H1 (cell line): ENCODE measurements around the gene SMIM13. TPM values are rescaled to one million over a fixed set of nuclear protein-coding genes. Genes with fewer than 3 reads are reported as not detected.

Experiments used
- BACH1 ChIP-seq: IDR thresholded peaks from 2 replicates; pipeline ENCODE4 v1.6.1; 2012; ENCODE audit warnings: low read length, improper control_type of control experiment
- CHD2 ChIP-seq: IDR thresholded peaks from 2 replicates; pipeline ENCODE4 v1.6.1; 2012; ENCODE audit warnings: low read length, improper control_type of control experiment
- KDM5A ChIP-seq: fragments of 200-600 bp; IDR thresholded peaks from 2 replicates; pipeline ENCODE4 v1.7.1; 2012; ENCODE audit warnings: mild to moderate bottlenecking, low read length, inconsistent platforms, mixed read lengths
- RFX5 ChIP-seq: IDR thresholded peaks from 2 replicates; pipeline ENCODE4 v1.6.1; 2011; ENCODE audit warnings: low read depth, low read length, improper control_type of control experiment, borderline replicate concordance
- SIN3A ChIP-seq, 2 experiments: IDR thresholded peaks in 1 of 2; conservative IDR thresholded peaks in 1 of 2; 2 replicates each; pipeline ENCODE4 v1.6.1; 2011 to 2012; ENCODE audit warnings: low read length in 2 of 2, improper control_type of control experiment in 1 of 2, low read depth in 1 of 2, mild to moderate bottlenecking in 1 of 2
- SIRT6 ChIP-seq: IDR thresholded peaks from one replicate; pipeline ENCODE4 v1.7.1; 2012; ENCODE audit warnings: low read length, inconsistent platforms
- TAF1 ChIP-seq: IDR thresholded peaks from 2 replicates; pipeline ENCODE4 v1.6.1; 2011; ENCODE audit warnings: mild to moderate bottlenecking, low read depth, low read length
- YY1 ChIP-seq: IDR thresholded peaks from 2 replicates; pipeline ENCODE4 v1.6.1; 2011; ENCODE audit warnings: low read depth, mild to moderate bottlenecking, low read length
- polyA plus RNA-seq, 7 experiments: library from polyadenylated mRNA; depleted of rRNA in 3 of 7; stranded (reverse) in 5 of 7; unstranded in 2 of 7; fragments of >200 nt in 5 of 7; fragments of 200-250 nt in 2 of 7; gene quantifications; 1 replicate in 5 of 7; 2 replicates in 1 of 7; 4 replicates in 1 of 7; pipeline versions ENCODE4 v1.2.1 to v1.2.3, GENCODE V29; 2011 to 2013; ENCODE audit warnings: missing spikeins in 2 of 7, mixed read lengths in 2 of 7
- total RNA-seq: library from RNA; stranded (reverse); fragmentation: NEBNext Ultra II Directional; extraction: Animal tissue kit (Norgen Biotek cat#: 25700); gene quantifications from 2 replicates; pipeline ENCODE4 v1.2.1, GENCODE V29; 2021

The SMIM13 gene
- total and polyA plus RNA-seq, 2 of the 8 experiments (the other 6 are each of a cell fraction or from before 2014, with no cell fraction given): 1.7 to 10.6 TPM

- TF ChIP-seq KDM5A (no peak), TAF1 (no peak), RFX5 (no peak), BACH1 (no peak), SIRT6 (no peak), CHD2 (no peak), SIN3A (conservative IDR thresholded peaks at IDR 0.05 in 1 of 2, IDR thresholded peaks at IDR 0.05 in 1 of 2; ENCODE audit: low read depth in 1 of 2, low read length in 2 of 2) (no peak), YY1 (no peak)
These were observed 67.7 kb downstream of the SMIM13 start (continued) for GRCh38 chr6:11161031-11161956.
